ENCODE data around the gene MARCKSL1. TPM values are rescaled to one million over a fixed set of nuclear protein-coding genes. Genes with fewer than 3 reads are reported as not detected.

Gene MARCKSL1
- total RNA-seq, 2 donors from 2014 or later: 12.9 to 34.5 TPM

DNA sequence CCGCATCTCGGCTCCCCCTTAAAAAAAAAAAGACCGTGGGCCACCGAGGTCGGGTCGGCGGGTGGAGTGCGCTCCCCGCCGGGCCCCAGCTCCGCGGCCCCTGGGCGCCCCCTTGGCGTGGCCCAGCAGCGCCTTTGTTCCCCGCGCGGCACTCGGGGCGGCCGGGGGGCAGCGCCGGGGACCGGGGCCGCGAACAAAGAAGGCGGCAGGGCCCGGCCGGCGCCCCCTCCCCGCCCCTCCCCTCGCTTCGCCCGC is 571 bp downstream of the MARCKSL1 start:
- TF ChIP-seq, protein P1, sequence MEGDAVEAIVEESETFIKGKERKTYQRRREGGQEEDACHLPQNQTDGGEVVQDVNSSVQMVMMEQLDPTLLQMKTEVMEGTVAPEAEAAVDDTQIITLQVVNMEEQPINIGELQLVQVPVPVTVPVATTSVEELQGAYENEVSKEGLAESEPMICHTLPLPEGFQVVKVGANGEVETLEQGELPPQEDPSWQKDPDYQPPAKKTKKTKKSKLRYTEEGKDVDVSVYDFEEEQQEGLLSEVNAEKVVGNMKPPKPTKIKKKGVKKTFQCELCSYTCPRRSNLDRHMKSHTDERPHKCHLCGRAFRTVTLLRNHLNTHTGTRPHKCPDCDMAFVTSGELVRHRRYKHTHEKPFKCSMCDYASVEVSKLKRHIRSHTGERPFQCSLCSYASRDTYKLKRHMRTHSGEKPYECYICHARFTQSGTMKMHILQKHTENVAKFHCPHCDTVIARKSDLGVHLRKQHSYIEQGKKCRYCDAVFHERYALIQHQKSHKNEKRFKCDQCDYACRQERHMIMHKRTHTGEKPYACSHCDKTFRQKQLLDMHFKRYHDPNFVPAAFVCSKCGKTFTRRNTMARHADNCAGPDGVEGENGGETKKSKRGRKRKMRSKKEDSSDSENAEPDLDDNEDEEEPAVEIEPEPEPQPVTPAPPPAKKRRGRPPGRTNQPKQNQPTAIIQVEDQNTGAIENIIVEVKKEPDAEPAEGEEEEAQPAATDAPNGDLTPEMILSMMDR (IDR thresholded peaks at IDR 0.05): no peak
- TF ChIP-seq POLR2A (IDR thresholded peaks at IDR 0.05): no peak

DNA sequence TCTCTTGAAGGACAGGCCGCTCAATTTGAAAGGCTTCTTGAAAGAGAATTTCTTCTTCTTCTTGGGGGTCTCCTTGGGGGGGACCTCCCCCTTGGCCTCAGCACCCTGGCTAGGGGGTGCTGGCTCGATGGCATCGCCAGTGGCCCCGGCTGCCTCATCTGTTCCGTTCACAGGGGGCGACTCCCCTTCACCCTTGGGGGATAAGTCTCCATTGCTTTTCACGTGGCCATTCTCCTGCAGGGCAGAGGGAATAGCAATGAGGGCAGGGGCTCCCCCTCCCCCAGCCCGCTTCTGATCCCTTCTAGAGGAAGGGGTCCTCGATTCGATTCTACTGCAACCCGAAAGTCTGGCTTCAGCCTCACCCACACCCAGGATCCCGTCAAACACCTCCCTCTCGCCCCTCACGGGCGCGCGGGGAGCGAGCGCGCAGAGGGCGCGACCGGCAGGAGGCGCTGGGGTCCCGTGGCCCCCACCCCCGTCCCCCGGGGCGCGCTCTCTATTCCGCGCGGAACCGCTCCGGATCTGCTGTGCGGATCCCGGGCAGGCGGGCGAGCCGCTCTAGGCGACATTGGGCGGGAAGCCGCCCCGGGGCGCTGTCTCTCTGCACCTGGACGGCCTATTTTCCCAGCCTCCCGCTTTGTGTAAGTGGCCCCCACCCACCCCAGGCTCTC is 1.0 kb downstream of the MARCKSL1 start:
- TF ChIP-seq, protein P1 (IDR thresholded peaks at IDR 0.05): peak; percentile 55 to 78 (median 61)
- TF ChIP-seq POLR2A (IDR thresholded peaks at IDR 0.05): no peak
- Histone ChIP-seq H3K27me3 (no peaks in the 10 kb centered on the region), H3K9me3 (no peaks in the 10 kb centered on the region), H3K4me3 (peak overlapping the region; percentile 47 to 61), H3K4me1 (peaks cover 21% of the 10 kb centered on the region), H3K27ac (peak overlapping the region in 3 of 4 donors; percentile 25 to 68 (median 64)), H3K36me3 (replicated peaks in 1 of 2; ENCODE audit: insufficient read depth in 1 of 2, low read depth in 2 of 2) (peaks cover 5 to 9% of the 10 kb centered on the region in 2 donors)
- 6 to 40% methylated on average over 7 to 33 of the region's 46 CpGs for WGBS, 2 donors
- intact Hi-C loops (cut with DNase I): no loop called here
- DNase-seq: peak; percentile 51 to 68 (median 62)
- peak; percentile 63 for ATAC-seq

More for the DNA sequence above, 571 bp downstream of the MARCKSL1 start:
- peaks cover 21% of the 10 kb centered on the region for H3K4me1 ChIP-seq
- H3K36me3 ChIP-seq (replicated peaks in 1 of 2; ENCODE audit: insufficient read depth in 1 of 2, low read depth in 2 of 2): peaks cover 5 to 9% of the 10 kb centered on the region in 2 donors
- H3K9me3 ChIP-seq: no peaks in the 10 kb centered on the region
- ATAC-seq (peak; percentile 18), DNase-seq (no peak)
- intact Hi-C loops (cut with DNase I): no loop called here
- H3K4me3 ChIP-seq: peak overlapping the region; percentile 47 to 61
- no peaks in the 10 kb centered on the region for H3K27me3 ChIP-seq
- WGBS, 2 donors: 0% methylated on average over 30 of the region's 34 CpGs; no CpG with 5 or more reads in 1 of the 2 donors
- peak overlapping the region; percentile 0 to 68 (median 44) for H3K27ac ChIP-seq

DNA sequence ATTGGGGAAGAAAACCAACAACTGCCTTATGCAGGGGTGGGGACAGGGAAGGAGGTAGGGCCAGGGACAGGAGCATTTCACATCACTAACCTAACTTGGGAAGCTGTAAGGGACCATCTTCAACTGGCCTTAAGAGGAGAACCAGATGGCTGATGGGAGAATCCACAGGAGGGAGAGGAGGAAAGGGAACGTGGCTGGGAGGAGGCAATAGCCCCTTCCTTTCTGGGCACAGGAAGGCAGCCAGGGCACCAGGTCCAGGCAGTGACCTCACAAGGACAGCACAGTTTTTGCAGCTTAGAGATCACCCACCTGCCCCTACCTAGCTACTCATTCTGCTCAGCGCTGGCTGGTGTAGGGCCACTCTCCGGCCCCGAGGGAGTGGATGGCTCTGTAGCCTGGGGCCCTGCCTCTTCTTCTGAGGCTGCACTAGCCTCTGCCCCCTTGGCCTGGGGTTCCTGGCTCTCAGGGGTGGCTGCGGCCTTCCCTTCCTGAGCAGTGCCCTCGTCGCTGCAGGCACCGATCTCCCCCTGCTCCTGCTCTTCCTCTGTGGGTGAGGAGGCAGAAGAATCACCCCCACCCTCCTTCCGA is 1.7 kb downstream of the MARCKSL1 start:
- H3K4me3 ChIP-seq: no peak overlapping the region
- no peaks in the 10 kb centered on the region for H3K27me3 ChIP-seq
- H3K9me3 ChIP-seq: no peaks in the 10 kb centered on the region
- 68 to 81% methylated on average over 8 to 9 of the region's 9 CpGs for WGBS, 2 donors
- DNase-seq (no peak), ATAC-seq (no peak)
- TF ChIP-seq, protein P1 (IDR thresholded peaks at IDR 0.05): no peak
- TF ChIP-seq POLR2A (IDR thresholded peaks at IDR 0.05): no peak
- H3K27ac ChIP-seq: no peak overlapping the region
- intact Hi-C loops (cut with DNase I): no loop called here
- H3K36me3 ChIP-seq (replicated peaks in 1 of 2; ENCODE audit: insufficient read depth in 1 of 2, low read depth in 2 of 2): peaks cover 5 to 13% of the 10 kb centered on the region in 2 donors
- H3K4me1 ChIP-seq: peaks cover 21% of the 10 kb centered on the region

DNA sequence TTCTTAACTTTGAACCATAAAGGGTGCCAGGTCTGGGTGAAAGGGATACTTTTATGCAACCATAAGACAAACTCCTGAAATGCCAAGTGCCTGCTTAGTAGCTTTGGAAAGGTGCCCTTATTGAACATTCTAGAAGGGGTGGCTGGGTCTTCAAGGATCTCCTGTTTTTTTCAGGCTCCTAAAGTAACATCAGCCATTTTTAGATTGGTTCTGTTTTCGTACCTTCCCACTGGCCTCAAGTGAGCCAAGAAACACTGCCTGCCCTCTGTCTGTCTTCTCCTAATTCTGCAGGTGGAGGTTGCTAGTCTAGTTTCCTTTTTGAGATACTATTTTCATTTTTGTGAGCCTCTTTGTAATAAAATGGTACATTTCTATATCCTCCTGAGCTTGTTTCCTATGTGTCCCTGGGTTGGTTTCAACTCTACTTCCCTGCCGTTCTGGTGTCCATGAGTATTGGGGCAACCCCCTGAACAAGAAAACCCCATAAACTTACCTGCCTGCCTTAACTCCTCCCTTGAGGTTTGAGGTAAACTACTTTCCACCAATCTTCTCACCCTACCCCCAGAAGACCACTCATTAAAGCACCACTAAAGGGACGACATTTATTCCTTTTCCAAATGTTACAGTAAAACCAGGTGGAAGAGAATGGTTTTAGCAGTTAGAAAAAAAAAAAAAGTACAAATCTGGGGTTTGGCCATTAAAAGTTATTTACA is 2.6 kb downstream of the MARCKSL1 start:
- no peak overlapping the region for H3K27ac ChIP-seq

More for the DNA sequence above, 2.6 kb downstream of the MARCKSL1 start:
- Histone ChIP-seq H3K4me3 (no peak overlapping the region), H3K27me3 (no peaks in the 10 kb centered on the region), H3K9me3 (no peaks in the 10 kb centered on the region), H3K36me3 (replicated peaks in 1 of 2; ENCODE audit: insufficient read depth in 1 of 2, low read depth in 2 of 2) (peaks cover 5 to 17% of the 10 kb centered on the region in 2 donors), H3K4me1 (peaks cover 21% of the 10 kb centered on the region)
- DNase-seq (no peak), ATAC-seq (no peak)
- intact Hi-C loops (cut with DNase I): no loop called here
- WGBS, 2 donors: 86% methylated on average over 3 of the region's 3 CpGs
- TF ChIP-seq, protein P1 (IDR thresholded peaks at IDR 0.05): no peak
- TF ChIP-seq POLR2A (IDR thresholded peaks at IDR 0.05): no peak

Measured in body of pancreas (tissue), 4 donors.